Vagina (tissue), 2 donors: Measurements from ENCODE around the gene AMIGO3.
"Not testable (repeated sequence)": the region's sequence is repeated elsewhere in the genome, so short reads cannot be mapped to it uniquely, and the experiment has no call there.

Experiments
- POLR2A ChIP-seq, 2 donors: fragments of 450-650 bp; IDR thresholded peaks; one replicate each; pipeline ENCODE4 v1.6.1; 2017; ENCODE audit warnings: antibody characterized with exemption in 2 of 2, mild to moderate bottlenecking in 2 of 2, moderate library complexity in 2 of 2
- POLR2AphosphoS5 ChIP-seq, 2 donors: sonication (generic); formaldehyde crosslinking; IDR thresholded peaks; one replicate each; pipeline ENCODE4 v1.9.0; 2017; ENCODE audit warnings: antibody characterized with exemption in 2 of 2, mild to moderate bottlenecking in 2 of 2, low read depth in 1 of 2; ENCODE audit not compliant: insufficient read depth in 1 of 2
- TF ChIP-seq, protein P1 (sequence below), 3 experiments: fragments of 450-650 bp in 2 of 3; fragments of 200-600 bp in 1 of 3; sonication (generic) in 1 of 3; IDR thresholded peaks; one replicate each; pipeline ENCODE4 v1.5.1; 2017 to 2019; ENCODE audit warnings: antibody characterized with exemption in 3 of 3, mild to moderate bottlenecking in 2 of 3, moderate library complexity in 2 of 3

DNA sequence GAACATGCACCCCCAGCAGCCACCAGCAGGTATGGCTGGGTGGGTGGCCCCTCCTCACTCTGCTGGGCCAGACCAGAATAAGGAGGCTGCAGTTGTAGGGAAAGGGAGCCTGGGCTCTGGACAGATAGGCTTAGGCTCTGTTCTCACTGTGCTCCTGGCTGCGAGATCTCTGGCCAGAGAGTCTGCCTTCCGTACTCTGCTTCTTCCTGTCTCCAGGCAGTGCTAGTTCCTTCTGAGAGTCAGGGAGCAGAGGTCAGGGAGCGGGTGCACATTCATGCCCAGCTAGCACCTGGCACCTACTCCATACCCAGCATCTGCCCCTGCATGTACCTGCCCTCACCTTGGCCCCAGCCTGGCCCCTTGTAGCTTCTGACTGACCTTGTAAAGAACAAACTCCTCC, 28.0 kb downstream of the AMIGO3 start:
- TF ChIP-seq, protein P1, sequence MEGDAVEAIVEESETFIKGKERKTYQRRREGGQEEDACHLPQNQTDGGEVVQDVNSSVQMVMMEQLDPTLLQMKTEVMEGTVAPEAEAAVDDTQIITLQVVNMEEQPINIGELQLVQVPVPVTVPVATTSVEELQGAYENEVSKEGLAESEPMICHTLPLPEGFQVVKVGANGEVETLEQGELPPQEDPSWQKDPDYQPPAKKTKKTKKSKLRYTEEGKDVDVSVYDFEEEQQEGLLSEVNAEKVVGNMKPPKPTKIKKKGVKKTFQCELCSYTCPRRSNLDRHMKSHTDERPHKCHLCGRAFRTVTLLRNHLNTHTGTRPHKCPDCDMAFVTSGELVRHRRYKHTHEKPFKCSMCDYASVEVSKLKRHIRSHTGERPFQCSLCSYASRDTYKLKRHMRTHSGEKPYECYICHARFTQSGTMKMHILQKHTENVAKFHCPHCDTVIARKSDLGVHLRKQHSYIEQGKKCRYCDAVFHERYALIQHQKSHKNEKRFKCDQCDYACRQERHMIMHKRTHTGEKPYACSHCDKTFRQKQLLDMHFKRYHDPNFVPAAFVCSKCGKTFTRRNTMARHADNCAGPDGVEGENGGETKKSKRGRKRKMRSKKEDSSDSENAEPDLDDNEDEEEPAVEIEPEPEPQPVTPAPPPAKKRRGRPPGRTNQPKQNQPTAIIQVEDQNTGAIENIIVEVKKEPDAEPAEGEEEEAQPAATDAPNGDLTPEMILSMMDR (IDR thresholded peaks at IDR 0.05): not testable (repeated sequence)
- not testable (repeated sequence) for TF ChIP-seq POLR2A (IDR thresholded peaks at IDR 0.05); POLR2AphosphoS5 (IDR thresholded peaks at IDR 0.05; ENCODE audit: insufficient read depth in 1 of 2, low read depth in 1 of 2)
